UCSD-AML1 (cell line): ENCODE measurements around the gene SLC22A5.

Source experiments
- DNase-seq: peaks from one replicate; lab custom pipeline; 2025; ENCODE audit not compliant: unreplicated experiment; lab: John Stamatoyannopoulos, UW

Gene SLC22A5

DNA sequence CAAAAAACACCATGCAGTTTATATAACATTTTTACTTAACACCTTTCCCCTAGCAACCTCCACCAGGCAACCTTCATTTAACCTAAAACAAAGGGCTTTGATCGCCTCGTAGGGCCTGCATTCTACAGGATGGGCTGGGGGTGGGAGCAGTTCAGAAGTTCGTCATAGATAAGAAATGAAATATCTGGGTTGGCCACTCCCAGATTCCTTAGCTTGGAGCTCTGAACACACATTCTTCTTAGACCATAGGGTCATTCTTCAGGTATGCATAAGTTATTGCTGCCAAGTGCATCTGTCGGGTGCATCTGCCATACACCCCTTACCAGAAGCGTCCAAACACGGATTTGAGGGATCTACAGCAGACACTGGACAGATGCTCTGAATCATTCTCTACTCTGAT lies 4.3 kb upstream of the SLC22A5 start:
- DNase-seq = no peak

GRCh38 chr5:132368186-132368585 lies 1.3 kb upstream of the SLC22A5 start:
- DNase-seq = no peak

GRCh38 chr5:132369007-132369473 lies 470 bp upstream of the SLC22A5 start:
- DNase-seq = no peak

GRCh38 chr5:132370181-132370970 lies 866 bp downstream of the SLC22A5 start:
- DNase-seq = no peak

GRCh38 chr5:132370971-132371602 lies 1.6 kb downstream of the SLC22A5 start:
- no peak for DNase-seq

- DNase-seq = no peak
These were observed 2.1 kb downstream of the SLC22A5 start for GRCh38 chr5:132371603-132371994.

GRCh38 chr5:132372127-132372526 lies 2.6 kb downstream of the SLC22A5 start:
- DNase-seq = no peak

- DNase-seq = no peak
These were observed 3.0 kb downstream of the SLC22A5 start for GRCh38 chr5:132372542-132372941.

GRCh38 chr5:132375957-132376356 lies 6.4 kb downstream of the SLC22A5 start:
- no peak for DNase-seq

- DNase-seq = no peak
These were observed 7.5 kb downstream of the SLC22A5 start for GRCh38 chr5:132376694-132377641.

DNA sequence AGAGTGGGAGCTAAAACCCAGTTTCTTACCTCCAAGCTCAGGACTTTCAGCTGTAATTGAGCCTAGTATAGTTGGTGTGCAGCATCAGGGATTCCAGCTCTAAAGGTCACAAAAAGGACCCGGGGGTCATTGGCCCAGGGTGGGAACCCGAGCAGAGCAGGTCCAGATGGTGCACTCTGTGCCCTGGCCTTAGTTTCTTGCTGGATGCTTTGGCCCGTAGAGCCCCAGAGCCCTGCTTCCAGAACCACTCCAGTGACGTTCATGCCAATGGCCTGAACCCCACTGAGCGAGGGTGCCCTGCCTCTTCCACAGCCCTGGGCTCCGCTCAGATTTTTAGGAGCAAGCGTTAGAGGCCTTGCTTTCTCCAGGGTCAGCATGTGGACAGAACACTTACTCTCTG lies 8.2 kb downstream of the SLC22A5 start:
- DNase-seq = no peak

DNA sequence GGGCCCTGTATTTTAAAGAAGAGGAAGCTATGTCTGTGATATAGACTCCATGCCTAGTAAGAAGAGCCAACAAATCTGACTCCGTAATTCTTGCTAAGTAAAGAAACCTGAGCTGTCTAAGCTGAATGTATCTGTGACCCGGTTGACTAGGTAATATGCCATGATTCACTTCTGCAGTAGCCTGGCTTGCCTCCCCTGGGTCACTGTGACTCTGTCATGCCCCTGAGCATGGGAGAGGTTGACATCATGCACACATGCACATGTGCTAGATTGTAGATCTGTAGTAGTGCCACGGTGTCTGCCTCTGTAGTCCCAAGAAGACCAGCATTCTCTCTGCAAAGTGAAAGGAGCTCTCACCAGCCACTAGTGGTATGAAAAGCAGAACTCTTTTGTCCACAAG lies 9.1 kb downstream of the SLC22A5 start:
- no peak for DNase-seq

- DNase-seq = no peak
These were observed 10.5 kb downstream of the SLC22A5 start for GRCh38 chr5:132380047-132380446.

- no peak for DNase-seq
These were observed 11.2 kb downstream of the SLC22A5 start for GRCh38 chr5:132380741-132381140.

- DNase-seq = no peak
These were observed 12.1 kb downstream of the SLC22A5 start for GRCh38 chr5:132381614-132382013.

GRCh38 chr5:132383261-132383660 lies 13.8 kb downstream of the SLC22A5 start:
- DNase-seq = no peak

GRCh38 chr5:132383984-132384383 lies 14.5 kb downstream of the SLC22A5 start:
- no peak for DNase-seq

DNA sequence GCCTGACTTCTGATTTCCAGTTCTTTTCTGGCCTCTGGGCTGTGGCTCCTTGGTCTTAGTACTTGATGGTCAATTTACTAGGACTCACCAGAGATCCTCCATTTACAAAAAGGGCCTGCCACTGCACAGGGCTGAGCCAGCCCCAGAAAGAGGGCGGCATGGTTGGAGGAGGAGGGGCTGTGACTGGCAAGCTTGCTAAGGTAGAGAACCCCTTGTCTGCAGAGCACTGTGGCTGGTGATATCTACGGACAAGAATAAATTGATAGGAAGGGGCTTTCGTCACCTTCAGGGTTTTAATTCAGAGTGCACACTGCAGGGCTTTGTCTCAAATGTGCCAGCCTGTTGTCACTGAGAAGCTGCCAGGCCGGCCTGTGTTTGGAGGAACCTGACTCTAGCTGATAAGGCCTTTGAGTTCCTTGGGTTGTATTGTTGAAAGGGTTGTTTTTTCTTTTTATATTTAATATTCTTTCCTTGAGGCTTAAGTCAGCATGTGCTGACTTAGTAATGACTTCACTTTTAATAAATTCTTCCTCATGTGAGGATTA lies 15.1 kb downstream of the SLC22A5 start:
- no peak for DNase-seq

DNA sequence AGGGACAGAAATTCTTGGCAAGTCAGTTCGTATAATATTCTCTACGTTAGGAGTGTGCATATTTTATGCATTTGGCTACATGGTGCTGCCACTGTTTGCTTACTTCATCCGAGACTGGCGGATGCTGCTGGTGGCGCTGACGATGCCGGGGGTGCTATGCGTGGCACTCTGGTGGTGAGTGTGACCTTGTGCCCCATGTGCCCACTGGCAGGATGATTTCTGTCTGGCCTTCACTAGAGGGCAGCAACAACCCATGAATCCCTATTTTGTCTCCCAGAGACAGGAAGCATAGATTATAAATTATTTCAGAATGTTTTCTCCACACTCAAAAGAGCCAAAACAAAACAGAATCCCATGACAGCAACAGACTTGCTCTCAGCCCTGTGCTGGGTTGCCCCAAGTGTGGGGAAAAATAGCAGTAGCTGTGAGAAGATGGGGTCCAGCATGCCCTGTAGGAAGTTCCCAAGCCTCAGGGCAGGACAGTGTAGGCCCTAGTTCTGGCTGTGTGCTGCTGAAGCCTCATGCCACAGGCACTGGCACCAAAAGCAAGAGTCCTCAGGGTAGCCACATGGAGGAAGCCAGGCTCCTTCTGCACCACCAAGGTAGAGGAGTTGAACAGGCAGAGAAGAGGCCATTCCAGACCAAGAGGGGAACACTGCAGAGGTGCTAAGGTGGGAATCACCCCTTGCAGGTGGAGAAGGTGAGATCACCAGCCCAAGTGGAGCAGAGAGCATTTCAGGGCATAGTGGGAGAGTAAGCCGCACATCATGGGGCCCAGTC lies 16.0 kb downstream of the SLC22A5 start:
- peak; percentile 56 for DNase-seq

- DNase-seq = peak; percentile 77
These were observed 17.3 kb downstream of the SLC22A5 start for GRCh38 chr5:132386644-132387286.
